ENCODE data around the gene SLC44A1.
"Not testable (repeated sequence)": the region's sequence is repeated elsewhere in the genome, so short reads cannot be mapped to it uniquely, and the experiment has no call there.

- not testable (repeated sequence) for TF ChIP-seq BHLHE40 (IDR thresholded peaks at IDR 0.05; ENCODE audit: borderline replicate concordance); L3MBTL2 (conservative IDR thresholded peaks at IDR 0.05); FOXM1 (IDR thresholded peaks at IDR 0.05; ENCODE audit: borderline replicate concordance); SUZ12 (IDR thresholded peaks at IDR 0.05)
These were observed 23.8 kb downstream of the SLC44A1 start for GRCh38 chr9:105268254-105268653.
